Measurements from ENCODE around the gene CMTM2. TPM values are rescaled to one million over a fixed set of nuclear protein-coding genes. Genes with fewer than 3 reads are reported as not detected.

Gene CMTM2
- total RNA-seq: not detected
- 0.78 TPM for polyA plus RNA-seq (2013, experiment 1 of 2)
- 0.49 TPM for polyA plus RNA-seq (2013, experiment 2 of 2)
- 0 to 0.54 (median 0.08) reads per million in 172 experiments for total RNA-seq

GRCh38 chr16:66578651-66579531 is at the start of gene CMTM2:
CMTM2 (plus strand) TSS chr16:66579463; CDS start chr16:66579608, 145 bp downstream.
- TF ChIP-seq CTCF (IDR thresholded peaks at IDR 0.05): no peak
- CTCF ChIA-PET: interaction anchor here (1.2 to 2.3 kb wide), 3 partner anchors 11 to 30 kb away, joined by 4 to 8 read pairs (median 6); no protein-coding TSS in a partner anchor

GRCh38 chr16:66529475-66529874 is 49.8 kb upstream of the CMTM2 start:
- no peak for TF ChIP-seq CTCF (IDR thresholded peaks at IDR 0.05)
- H3K9me3 Mint-ChIP-seq: no peaks in the 10 kb centered on the region
- DNase-seq: no peak
- peaks cover 34% of the 10 kb centered on the region for H3K4me1 Mint-ChIP-seq (ENCODE audit: low read depth)
- no peak overlapping the region for H3K4me3 Mint-ChIP-seq
- intact Hi-C loops (cut with DNase I, micrococcal nuclease): no loop called here
- H3K27me3 Mint-ChIP-seq: no peaks in the 10 kb centered on the region
- ChIA-PET POLR2A (no interaction called here), CTCF (interaction anchor here (1.4 kb wide), 1 partner anchor 79 kb away, joined by 3 read pairs; no protein-coding TSS in a partner anchor)
- H3K27ac ChIP-seq (ENCODE audit: low read depth in 1 of 2, low read length in 2 of 2): no peak overlapping the region
- no peaks in the 10 kb centered on the region for H3K9me3 ChIP-seq (ENCODE audit: control insufficient read depth in 1 of 2, insufficient read depth in 1 of 2, low read length in 2 of 2)
- no peak overlapping the region for H3K4me3 ChIP-seq (ENCODE audit: low read length)
- peaks cover 21% of the 10 kb centered on the region for H3K4me1 ChIP-seq (ENCODE audit: insufficient read depth, low read length)
- no peak for ATAC-seq (ENCODE audit: poor library complexity)
- peaks cover 8% of the 10 kb centered on the region for H3K36me3 ChIP-seq (ENCODE audit: insufficient read depth, low read length)
- H3K27ac Mint-ChIP-seq: peak overlapping the region; percentile 2
- peaks cover 6% of the 10 kb centered on the region for H3K36me3 Mint-ChIP-seq (ENCODE audit: low read depth)
- no peaks in the 10 kb centered on the region for H3K27me3 ChIP-seq (ENCODE audit: control insufficient read depth in 1 of 2, insufficient read depth in 2 of 2, low read length in 2 of 2)

More at GRCh38 chr16:66578651-66579531, at the start of gene CMTM2:
- no peaks in the 10 kb centered on the region for H3K36me3 ChIP-seq (ENCODE audit: insufficient read depth, low read length)
- Mint-ChIP-seq H3K27ac (no peak within 1 kb of the TSS), H3K36me3 (ENCODE audit: low read depth) (no peaks in the 10 kb centered on the region), H3K4me1 (ENCODE audit: low read depth) (peaks cover 16% of the 10 kb centered on the region), H3K4me3 (peak within 1 kb of the TSS; percentile 70), H3K9me3 (no peaks in the 10 kb centered on the region), H3K27me3 (peaks cover 25% of the 10 kb centered on the region)
- peak within 1 kb of the TSS; percentile 41 for H3K4me3 ChIP-seq (ENCODE audit: low read length)
- peak in 6 of 14 experiments; percentile 16 to 37 (median 28) for DNase-seq
- peaks cover 15% of the 10 kb centered on the region for H3K4me1 ChIP-seq (ENCODE audit: insufficient read depth, low read length)
- no peak within 1 kb of the TSS for H3K27ac ChIP-seq (ENCODE audit: low read depth in 1 of 2, low read length in 2 of 2)
- peaks cover 20 to 21% of the 10 kb centered on the region in 2 experiments for H3K27me3 ChIP-seq (ENCODE audit: control insufficient read depth in 1 of 2, insufficient read depth in 2 of 2, low read length in 2 of 2)
- intact Hi-C loops (cut with DNase I, micrococcal nuclease): no loop called here
- POLR2A ChIA-PET: interaction anchor here (0.6 to 2.7 kb wide), 10 partner anchors 9 to 55 kb away, joined by 3 to 20 read pairs (median 6); partner anchors contain the start of genes CKLF and CMTM3
- no peaks in the 10 kb centered on the region for H3K9me3 ChIP-seq (ENCODE audit: control insufficient read depth in 1 of 2, insufficient read depth in 1 of 2, low read length in 2 of 2)
- peak; percentile 51 for ATAC-seq (ENCODE audit: poor library complexity)

GRCh38 chr16:66534376-66534799 is 44.9 kb upstream of the CMTM2 start:
- Mint-ChIP-seq H3K9me3 (no peaks in the 10 kb centered on the region), H3K27ac (no peak overlapping the region), H3K36me3 (ENCODE audit: low read depth) (peaks cover 15% of the 10 kb centered on the region), H3K4me3 (no peak overlapping the region), H3K4me1 (ENCODE audit: low read depth) (peaks cover 8% of the 10 kb centered on the region), H3K27me3 (no peaks in the 10 kb centered on the region)
- Histone ChIP-seq H3K36me3 (ENCODE audit: insufficient read depth, low read length) (peaks cover 12% of the 10 kb centered on the region), H3K27me3 (ENCODE audit: control insufficient read depth in 1 of 2, insufficient read depth in 2 of 2, low read length in 2 of 2) (no peaks in the 10 kb centered on the region), H3K27ac (ENCODE audit: low read depth in 1 of 2, low read length in 2 of 2) (no peak overlapping the region), H3K9me3 (ENCODE audit: control insufficient read depth in 1 of 2, insufficient read depth in 1 of 2, low read length in 2 of 2) (no peaks in the 10 kb centered on the region), H3K4me3 (ENCODE audit: low read length) (no peak overlapping the region), H3K4me1 (ENCODE audit: insufficient read depth, low read length) (peaks cover 5% of the 10 kb centered on the region)
- TF ChIP-seq CTCF (IDR thresholded peaks at IDR 0.05): no peak
- POLR2A ChIA-PET: no interaction called here
- CTCF ChIA-PET: no interaction called here
- intact Hi-C loops (cut with DNase I, micrococcal nuclease): no loop called here
- no peak for ATAC-seq (ENCODE audit: poor library complexity)
- no peak for DNase-seq

All from CD4-positive, alpha-beta T cell (primary cell).